ENCODE measurements around the gene SH3BP2.

The SH3BP2 gene

DNA sequence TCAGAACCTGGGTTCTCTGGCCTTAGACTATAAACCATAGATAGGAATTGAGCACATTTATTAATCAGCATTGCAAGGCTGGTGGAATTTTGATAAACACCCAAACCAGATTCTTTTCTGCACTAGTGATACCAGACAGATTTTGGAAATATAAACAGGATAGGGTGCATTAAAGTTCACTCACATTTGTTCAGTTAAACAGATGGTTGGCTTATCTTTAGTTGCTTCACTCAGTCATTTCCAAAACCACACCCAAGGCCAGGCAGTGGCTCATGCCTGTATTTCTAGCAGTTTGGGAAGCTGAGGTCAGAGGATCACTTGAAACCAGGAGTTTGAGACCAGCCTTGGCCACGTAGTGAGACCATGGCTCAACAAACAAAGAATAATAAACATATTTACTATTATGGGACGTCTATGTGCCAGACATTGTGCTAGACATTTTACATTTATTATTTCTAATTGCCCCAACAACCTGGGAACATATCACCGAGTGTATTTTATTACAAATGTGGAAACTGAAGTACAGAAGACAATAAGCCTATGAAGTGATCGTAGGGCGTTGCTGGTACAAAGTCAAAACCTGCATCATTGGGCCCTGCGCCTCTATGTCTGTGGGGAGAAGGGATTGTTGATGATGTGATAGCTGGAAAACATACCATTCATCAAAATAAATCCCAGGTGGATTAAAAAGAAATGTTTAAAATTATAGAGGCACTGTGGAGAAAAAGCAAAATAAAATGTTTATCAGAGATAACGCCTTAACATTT, 65.7 kb downstream of the SH3BP2 start:
- DNase-seq: no peak

DNA sequence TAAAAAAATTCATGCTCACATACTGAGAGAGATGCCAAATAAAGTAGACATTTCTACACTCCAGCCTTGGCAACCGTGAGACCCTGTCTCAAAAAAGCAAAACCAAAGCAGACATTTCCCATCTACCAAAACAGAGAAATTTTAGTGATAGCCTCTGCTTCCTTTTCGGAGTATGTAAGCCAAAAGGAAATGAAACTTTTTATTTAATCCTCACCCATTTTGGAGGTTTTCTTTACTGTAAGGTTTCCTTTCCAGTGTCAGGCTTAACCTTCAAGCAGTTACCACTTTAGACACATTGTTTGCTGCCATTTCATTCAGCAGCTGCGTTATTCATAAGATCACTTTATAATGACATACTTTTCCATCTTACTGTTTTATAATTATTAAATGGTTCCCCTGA, 66.6 kb downstream of the SH3BP2 start:
- no peak for DNase-seq

DNA sequence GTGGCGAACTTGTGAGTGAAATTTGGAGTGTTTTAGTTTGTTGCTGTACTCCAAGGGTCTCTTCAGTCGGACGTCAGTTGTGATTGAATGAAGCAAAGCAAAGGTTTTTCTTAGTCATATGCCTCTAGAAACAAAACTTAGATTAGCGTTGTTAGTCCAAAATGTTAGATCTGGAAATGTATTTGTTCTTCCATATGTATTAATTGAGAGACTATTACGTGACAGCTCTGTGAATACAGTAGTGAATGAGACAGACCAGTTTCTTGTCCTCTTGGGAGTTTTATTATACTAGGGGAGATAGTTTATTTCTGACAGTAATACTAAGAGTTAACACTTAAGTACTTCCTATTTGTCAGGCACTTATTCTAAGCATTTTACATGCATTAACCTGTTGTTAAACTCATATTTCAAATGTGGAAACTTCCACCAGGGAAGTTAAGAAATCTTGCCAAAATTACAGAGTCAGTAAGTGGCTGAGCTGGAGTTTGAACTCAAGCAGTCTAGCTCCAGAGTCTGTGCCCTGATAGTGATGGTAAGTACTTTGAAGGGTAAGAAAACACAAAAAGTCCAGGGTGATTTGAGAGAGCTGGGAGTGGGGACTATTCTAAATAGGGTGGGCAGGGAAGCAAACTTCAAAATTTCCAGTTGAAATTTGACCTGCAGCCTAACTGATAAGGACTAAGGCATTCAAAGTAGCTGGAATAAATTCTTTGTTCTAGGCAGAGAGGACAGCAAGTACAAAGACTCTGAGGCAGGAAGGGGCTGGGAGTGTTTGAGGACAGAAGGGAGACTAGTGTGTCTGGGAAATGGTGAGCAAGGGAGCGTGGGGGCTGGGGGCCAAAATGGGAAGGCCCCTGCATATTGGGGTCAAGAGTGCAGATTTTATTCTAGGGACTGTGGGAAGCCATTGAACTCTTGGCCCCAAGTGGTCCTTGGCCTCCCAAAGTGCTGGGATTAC, 67.8 kb downstream of the SH3BP2 start:
- no peak for DNase-seq

DNA sequence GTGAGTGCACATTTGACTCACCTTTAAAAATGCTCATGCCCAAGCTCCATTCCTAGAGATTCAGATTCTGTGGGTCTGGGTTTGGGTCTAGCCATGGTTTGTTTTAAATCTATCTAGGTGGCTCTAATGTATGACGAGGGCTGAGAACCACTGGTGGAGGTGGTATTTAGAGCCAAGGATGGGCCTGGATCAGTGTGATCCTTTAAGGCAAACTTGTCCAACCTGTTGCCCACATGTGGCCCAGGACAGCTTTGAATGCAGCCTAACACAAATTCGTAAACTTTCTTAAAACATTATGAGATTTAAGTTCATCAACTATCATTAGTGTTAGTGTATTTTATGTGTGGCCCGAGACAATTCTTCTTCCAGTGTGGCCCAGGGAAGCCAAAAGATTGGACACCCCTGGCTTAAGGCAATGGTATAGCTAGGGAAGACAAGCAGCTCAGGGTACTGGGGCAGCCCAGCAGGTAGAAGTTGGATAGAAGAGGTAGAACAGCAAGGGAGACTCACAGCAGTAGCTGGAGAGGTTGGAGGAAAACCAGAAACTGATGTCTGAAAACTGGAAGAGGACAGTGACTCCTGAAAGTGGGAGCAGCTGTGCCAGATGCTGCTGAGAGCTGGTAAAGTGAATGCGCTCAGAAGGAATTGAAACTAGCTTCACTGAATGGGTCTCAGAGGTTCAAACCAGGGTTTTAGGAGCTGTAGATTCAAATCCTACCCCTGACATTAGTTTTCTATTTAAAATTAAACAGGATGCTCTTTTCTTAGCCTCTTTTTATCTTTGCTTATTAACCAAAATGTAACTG, 68.9 kb downstream of the SH3BP2 start:
- no peak for DNase-seq

DNA sequence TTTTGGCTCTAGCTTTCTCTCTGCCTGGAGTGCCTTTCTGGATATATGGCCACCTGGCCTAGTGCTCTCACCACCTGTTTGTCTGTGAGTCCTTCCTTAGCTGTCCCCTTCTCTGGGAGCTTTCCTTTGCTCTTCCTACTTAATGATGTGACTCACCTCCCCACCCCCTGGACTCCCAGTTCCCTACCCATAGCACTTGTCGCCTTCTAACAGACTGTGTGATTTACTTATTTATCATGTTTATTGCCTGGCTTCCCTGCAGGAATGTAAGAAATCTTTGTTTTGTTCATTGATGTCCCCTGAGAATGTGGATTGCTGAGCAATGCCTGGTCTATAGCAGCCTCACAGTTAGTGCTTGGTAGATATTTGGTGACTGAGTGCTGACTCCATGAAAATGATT, 69.6 kb downstream of the SH3BP2 start:
- no peak for DNase-seq

DNA sequence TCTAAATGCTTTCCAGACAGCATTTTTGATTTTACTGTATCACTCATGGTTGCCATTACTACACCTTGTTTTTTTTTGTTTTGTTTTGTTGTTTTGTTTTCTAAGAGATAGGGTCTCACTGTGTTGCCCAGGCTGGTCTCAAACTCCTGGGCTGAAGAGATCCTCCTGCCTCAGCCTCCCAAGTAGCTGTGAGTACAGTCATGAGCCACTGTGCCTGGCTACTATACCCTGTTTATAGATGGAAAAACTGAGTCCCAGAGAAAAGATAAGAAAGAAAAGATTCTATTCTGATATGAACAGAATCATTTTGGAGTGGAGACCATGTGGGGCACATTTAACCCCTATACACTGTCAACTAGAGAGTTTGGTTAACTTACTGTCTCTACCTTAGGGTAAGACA, 70.8 kb downstream of the SH3BP2 start:
- DNase-seq: no peak

DNA sequence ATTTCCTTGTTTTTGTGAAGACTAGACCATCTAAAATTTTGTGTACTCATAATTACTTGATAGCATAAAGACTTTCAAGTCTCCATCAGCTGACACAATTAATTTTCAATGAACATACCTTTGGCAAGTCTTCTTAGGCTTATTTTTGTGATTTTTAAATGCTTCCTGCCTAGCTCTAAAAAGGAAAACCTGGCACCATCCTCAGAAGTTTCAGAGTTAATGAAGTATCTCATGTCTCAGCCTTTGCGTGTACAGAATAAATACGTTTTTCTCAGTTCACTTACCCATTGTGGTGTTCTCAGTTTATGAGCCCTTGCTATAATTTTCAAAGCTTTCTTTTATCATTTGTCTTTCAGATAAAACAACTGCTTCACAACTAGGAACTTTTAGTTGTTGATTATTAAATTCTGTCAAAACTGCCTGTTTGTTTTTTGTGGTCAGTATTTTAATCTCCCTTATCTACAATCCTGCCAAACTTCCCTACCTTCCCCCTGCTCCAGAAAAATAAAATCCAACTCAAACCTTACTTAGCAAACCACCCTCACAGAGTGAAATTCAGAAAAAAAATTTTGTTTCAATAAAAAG, 72.4 kb downstream of the SH3BP2 start:
- DNase-seq: no peak

DNA sequence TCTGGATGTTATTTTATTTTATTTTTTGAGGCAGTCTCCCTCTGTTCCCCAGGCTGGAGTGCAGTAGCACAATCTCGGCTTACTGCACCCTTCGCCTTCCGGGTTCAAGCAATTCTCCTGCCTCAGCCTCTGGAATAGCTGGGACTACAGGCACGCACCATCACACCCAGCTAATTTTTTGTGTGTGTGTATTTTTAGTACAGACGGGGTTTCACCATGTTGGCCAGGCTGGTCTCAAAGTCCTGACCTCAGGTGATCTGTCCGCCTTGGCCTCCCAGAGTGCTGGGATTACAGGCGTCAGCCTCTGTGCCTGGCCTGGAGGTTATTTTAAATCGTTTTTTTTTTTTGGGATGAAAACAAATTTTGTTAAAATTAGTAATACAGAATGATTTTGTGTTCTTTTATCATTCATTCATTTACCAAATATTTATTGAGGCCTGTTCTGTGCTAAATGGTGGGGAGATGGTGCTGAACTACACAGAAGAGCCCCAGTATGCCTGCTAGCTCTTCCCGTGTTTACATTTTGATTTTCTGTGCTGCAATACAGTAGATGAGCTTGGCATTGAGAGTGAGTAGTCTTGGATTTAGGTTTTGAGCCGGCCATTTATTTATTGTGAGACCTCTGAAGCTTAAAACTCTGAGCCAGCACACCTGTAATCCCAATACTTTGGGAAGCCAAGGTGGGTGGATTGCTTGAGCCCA, 73.4 kb downstream of the SH3BP2 start:
- no peak for DNase-seq

DNA sequence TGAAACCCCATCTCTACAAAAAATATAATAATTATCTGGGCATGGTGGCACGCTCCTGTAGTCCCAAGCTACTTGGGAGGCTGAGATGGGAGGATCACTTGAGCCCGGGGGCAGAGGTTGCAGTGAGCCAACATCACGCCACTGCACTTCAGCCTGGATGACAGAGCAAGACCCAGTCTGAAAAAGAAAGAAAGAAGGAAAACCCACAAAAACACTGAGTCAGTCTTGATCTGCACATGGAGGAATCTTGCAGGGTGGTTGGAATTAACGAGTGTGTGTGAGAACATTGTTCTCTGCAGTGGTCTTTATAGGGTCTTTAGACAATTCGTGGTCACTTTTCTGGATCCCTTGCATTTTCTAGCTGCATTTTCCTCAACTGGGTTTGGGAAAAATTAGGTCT, 74.0 kb downstream of the SH3BP2 start:
- no peak for DNase-seq

DNA sequence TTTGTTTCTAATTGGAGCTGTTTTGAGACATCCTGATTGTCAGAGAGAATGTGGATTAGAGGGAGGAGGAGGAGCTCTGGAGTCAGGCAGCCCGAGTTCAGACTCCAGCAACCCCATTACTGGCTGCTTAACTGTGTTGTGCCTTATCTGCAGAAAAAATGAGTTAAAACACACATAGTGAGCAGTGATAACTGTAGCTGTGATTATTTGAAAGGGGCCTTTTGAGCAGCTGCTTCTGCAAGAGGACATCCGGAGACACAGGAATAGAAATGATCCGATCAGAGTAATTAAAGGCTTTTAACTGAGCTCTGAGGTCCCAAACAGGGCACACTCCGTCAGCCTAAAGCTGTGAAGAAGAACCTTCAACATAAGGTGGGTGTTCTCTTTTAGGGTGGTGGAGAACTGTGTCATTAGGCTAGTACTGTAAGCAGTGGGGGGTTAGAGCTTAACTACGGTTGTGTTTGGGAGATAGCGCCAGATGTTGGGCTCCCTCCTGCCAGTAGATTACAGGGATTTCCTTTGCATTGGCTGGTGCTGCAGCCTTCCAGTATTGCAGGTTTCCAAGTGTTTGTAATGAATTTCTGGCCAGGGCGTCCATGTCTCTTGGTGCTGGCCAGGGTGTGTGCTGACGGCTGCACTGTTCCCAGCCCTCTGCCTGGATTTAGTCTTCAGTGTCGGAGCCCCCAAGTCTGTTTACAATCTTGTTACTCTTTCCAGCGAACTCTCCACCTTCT, 75.0 kb downstream of the SH3BP2 start:
- DNase-seq: no peak

DNA sequence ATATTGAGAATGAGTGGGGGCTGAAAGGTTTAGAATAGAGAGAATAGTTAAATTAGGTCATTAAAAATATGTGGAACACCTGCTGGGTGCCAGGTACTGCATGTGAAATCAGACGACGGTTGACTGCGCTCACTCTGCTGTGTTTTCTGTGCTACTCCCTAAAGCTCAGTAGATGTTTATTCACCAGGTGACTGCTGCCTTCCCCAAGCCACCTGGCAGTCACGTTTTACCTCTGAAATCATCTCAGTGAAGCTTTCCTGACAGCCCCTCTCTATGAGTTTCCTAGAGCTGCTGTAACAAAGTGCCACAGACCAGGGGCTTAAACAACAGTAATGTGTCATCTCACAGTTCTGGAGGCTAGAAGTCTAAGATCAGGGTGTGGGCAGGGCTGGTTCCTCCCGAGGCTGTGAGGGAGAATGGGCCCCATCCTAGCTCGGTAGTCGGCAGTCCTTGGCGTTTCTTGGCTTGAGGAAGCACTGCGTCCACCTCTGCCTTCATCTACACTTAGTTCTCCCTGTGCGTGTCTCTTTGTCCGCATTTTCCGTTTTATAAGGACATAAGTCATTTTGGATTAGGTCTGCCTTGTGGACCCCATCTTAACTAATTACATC, 76.1 kb downstream of the SH3BP2 start:
- no peak for DNase-seq

DNA sequence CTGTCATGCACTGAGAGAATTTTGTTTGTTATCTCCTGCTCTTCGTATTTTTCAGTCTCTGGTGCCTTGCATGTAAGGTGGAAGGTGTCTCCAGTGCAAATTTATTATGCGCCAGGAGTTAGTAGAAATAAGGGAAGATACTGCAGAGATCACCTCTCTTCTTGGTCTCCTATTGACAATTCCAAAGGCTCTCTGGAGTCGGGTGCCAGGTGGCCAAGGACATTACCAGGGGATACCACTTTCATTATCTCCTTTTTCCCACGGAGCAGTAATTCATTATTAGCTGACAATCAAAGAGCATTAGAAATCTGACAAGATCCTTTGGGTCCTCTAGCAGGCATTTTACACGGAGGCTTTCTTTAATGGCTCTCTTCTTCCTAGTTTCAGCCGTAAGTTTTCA, 76.8 kb downstream of the SH3BP2 start:
- no peak for DNase-seq

DNA sequence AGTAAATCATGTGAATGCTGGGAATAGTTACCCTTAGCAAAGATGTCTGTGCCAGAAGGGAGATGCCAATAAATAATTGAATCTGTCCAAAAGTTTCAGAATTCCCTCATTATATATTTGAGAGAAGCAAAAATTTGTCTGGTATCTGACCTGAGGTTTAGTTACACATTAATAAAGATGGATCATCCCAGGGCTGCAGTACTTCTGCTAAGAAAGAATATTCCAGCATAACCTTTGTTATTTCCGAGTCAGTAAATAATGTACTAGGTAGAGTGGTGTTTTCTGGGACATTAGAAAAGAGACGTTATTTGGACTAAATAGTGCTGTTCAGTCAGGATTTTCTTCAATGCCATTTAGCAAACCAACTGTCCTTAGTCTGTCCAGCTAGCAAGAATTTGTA, 77.2 kb downstream of the SH3BP2 start:
- no peak for DNase-seq

DNA sequence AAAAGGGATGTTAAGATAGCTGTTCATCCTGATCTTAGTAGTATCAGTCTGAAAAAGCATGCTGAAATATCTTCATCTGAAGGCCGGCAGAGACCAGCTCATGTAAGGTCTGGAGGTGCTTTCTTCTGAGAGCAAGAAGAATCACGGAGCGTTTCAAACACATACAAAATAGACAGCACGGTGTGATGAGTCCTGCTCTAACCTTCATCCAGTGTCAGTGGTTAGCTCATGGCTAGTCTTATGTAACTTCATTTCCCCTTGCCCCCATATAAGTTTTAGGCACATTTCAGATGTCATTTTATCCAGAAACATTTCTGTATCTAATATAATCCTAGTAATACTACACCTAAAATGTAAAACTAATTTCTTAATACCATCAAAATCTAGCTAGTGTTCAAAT, 78.6 kb downstream of the SH3BP2 start:
- DNase-seq: no peak

DNA sequence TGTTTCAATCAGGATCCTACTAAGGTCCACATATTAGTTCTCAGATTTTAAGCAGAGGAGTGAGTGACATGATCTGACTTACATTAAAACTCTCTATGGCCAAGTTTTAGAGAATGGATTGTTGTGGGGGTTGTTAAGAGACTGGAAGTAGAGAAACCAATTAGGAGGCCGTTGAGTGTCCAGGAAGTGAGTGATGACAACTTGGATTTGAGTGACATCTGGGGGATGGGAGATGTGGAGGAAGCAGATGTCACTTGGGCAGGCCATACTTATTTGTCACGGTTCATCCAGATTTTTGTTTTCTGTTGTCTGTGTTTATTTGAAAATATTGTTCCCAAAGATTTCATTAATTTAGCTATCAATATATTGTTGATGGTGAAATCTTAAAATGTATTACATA, 79.0 kb downstream of the SH3BP2 start:
- no peak for DNase-seq

DNA sequence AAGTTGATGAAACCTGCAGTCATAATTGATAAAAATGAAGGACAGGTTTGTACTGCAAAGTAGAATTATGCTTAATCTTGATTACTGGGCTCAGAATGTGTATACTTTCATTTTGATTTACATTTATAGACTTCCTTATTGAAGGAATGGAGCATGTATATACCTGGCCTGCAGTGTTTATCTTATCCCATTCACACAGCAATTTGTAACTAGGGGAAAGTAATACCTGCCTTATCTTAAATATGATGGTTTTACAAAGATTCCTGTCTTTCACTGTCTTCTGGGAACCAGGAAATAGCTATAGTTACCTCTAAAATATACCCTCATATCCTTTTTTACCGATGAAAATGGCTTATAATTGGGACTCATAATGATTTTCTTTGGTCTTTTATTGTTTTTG, 80.4 kb downstream of the SH3BP2 start:
- DNase-seq: no peak

DNA sequence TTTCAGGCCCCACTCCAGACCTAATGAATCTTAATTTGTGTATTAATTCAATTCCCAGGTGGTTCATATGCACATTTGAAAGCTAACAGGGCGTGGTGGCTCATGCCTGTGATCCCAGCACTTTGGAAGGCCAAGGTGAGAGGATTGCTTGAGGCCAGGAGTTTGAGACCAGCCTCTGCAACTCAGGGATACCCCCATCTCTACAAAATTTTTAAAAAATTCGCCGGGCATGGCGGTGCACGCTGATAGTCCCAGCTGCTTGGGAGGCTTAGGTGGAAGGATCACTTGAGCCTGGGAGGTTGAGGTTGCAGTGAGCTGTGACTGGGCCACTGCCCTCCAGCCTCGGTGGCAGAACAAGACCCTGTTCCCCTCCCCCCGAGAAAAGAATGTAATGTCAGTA, 82.0 kb downstream of the SH3BP2 start:
- DNase-seq: no peak

DNA sequence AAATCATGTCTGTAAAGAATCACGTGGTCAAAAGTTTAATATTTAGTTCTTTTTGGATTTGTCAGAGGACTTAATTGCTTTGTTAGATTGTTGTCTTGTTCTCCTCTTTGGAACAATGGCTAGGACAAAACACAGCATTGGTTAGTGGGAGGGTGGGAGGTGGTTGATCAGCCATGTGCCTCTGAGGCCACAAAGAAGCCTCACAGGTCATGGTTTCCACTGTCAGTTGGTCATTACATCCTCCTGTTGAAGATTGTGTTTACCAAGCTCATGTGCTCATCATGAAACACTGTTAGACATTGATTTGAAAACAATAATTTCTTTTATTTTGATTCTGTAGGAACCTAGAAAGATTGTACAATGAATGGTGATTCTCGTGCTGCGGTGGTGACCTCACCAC, 82.7 kb downstream of the SH3BP2 start:
- no peak for DNase-seq

DNA sequence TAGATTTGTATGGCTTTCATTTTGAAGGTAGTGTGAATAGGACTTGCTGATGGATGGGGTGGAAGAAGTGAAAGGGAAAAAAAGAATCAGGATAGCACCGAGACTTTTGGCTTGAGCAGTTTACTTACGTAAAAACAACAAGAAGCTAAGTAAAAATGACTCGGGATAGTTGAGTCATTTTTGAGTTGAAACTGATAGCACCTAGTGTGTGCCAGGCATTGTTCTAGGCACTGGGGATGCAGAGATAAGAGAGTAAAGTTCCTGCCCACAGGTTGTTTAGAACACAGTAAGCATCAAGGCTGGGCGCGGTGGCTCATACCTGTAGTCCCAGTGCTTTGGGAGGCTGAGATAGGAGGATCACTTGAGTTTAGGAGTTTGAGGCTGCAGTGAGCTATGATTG, 85.5 kb downstream of the SH3BP2 start:
- DNase-seq: peak; percentile 14

DNA sequence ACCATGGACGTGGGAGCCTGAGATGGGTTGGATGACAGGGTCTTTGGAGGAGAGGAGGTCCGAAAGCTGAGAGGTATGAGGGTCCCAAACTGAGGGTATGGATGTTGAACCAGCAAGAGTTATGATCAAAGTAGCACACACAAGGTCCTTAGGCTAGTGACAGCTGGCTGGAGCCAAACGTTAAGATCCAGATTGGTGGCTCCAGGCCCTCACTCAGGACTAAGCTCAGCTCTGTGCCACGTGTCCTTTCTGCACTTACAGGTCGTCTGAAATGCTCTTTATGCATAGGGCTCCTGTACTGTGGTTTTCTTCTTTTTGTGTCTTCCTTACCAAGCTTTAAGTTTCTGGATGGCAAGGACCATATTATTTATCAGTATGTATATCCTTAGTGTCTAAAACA, 86.1 kb downstream of the SH3BP2 start:
- DNase-seq: no peak

DNA sequence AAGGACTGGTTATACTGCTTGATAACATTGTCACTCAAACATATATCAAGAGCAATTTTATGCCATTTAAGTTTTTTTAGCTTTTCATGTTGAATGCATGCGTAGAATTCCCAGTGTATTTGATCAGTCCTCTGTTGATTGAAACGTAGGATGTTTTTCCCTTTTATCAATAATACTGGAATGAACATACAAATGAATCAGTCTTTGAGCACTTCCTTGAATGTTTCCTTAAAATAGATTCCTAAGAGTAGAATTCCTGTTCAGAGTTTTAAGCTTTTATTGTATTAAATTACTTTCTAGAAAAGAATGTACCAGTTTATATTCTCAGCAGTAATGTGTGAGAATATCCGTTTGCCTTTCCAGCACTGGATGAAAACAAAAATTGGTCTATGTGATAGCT, 88.5 kb downstream of the SH3BP2 start:
- no peak for DNase-seq
